ENCODE data around the gene NINJ2.

- TF ChIP-seq CTCF (IDR thresholded peaks at IDR 0.05 in 2 of 3, conservative IDR thresholded peaks at IDR 0.05 in 1 of 3; ENCODE audit: control insufficient read depth in 2 of 3, extremely low read depth in 1 of 3, insufficient read depth in 1 of 3, low read depth in 3 of 3, low read length in 3 of 3) (no peak), FOXM1 (IDR thresholded peaks at IDR 0.05; ENCODE audit: low read depth, low read length) (no peak), MTA3 (IDR thresholded peaks at IDR 0.05; ENCODE audit: borderline replicate concordance, low read length) (no peak)
Measured at GRCh38 chr12:663293-663871, at the start of gene NINJ2.

Measured in GM12878 (cell line).